Panc1 (cell line): ENCODE measurements around the gene CORO2A.

Experiments
- CTCF ChIP-seq: fragments of 450-650 bp; IDR thresholded peaks from 2 replicates; pipeline ENCODE4 v1.5.1; 2017; ENCODE audit warnings: mild to moderate bottlenecking
- POLR2AphosphoS5 ChIP-seq: IDR thresholded peaks from 2 replicates; pipeline ENCODE4 v1.6.1; 2012; ENCODE audit warnings: mild to moderate bottlenecking, low read depth, low read length, moderate library complexity
- REST ChIP-seq, 2 experiments: IDR thresholded peaks; 2 replicates each; pipeline ENCODE4 v1.6.1; 2011 to 2012; ENCODE audit warnings: low read depth in 2 of 2, control low read depth in 1 of 2, low read length in 1 of 2, mild to moderate bottlenecking in 1 of 2, moderate library complexity in 1 of 2; ENCODE audit not compliant: insufficient read depth in 1 of 2
- SIN3A ChIP-seq: IDR thresholded peaks from 2 replicates; pipeline ENCODE4 v1.6.1; 2012; ENCODE audit warnings: low read depth, mild to moderate bottlenecking, low read length, moderate library complexity, borderline replicate concordance; ENCODE audit not compliant: insufficient read depth
- TCF7L2 ChIP-seq: IDR thresholded peaks from 2 replicates; pipeline ENCODE4 v1.6.1; 2011; ENCODE audit warnings: mild to moderate bottlenecking, low read depth, low read length, inconsistent platforms

DNA sequence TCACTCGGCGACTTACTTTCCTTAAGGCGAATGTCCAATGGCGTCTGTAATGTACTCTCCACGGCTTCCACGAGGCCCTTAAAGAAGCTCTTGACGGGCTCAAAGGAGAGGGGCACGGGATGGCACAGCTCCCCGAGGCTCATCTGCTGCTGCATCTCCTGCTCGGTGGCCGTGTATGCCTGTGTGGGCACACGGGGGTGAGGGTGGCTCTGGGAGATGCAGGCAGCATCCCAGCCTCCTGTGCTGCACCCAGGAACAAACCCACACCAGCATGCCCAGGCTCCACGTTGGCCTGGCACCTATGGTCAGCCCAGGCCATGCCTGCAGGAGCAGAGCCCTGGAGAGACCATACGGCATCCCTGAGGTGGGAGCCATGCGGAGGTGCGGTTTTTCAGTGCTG, 97.6 kb downstream of the CORO2A start:
- TF ChIP-seq REST (IDR thresholded peaks at IDR 0.05; ENCODE audit: insufficient read depth in 1 of 2, low read depth in 2 of 2, low read length in 1 of 2) = no peak
- no peak for TF ChIP-seq CTCF
- TF ChIP-seq POLR2AphosphoS5 = no peak
- no peak for TF ChIP-seq TCF7L2
- no peak for TF ChIP-seq SIN3A
